Ishikawa (cell line): ENCODE results near the gene ACTR3C.

Experiments used
- CEBPB ChIP-seq: IDR thresholded peaks from 2 replicates; pipeline ENCODE4 v1.6.1; 2012
- CREB1 ChIP-seq: IDR thresholded peaks from 2 replicates; pipeline ENCODE4 v1.6.1; 2012; ENCODE audit warnings: low read depth
- EGR1 ChIP-seq: IDR thresholded peaks from 2 replicates; pipeline ENCODE4 v1.6.1; 2012
- EP300 ChIP-seq: IDR thresholded peaks from 2 replicates; pipeline ENCODE4 v1.6.1; 2012; ENCODE audit warnings: borderline replicate concordance
- FOXM1 ChIP-seq: IDR thresholded peaks from 2 replicates; pipeline ENCODE4 v1.6.1; 2012; ENCODE audit warnings: low read depth, borderline replicate concordance
- MAX ChIP-seq: IDR thresholded peaks from 2 replicates; pipeline ENCODE4 v1.6.1; 2012
- NFIC ChIP-seq: IDR thresholded peaks from 2 replicates; pipeline ENCODE4 v1.6.1; 2012
- RAD21 ChIP-seq: IDR thresholded peaks from 2 replicates; pipeline ENCODE4 v1.6.1; 2012; ENCODE audit warnings: low read depth
- REST ChIP-seq: IDR thresholded peaks from 2 replicates; pipeline ENCODE4 v1.6.1; 2012; ENCODE audit warnings: low read depth, mild to moderate bottlenecking
- TAF1 ChIP-seq: IDR thresholded peaks from 2 replicates; pipeline ENCODE4 v1.6.1; 2012; ENCODE audit warnings: low read depth, mild to moderate bottlenecking
- TCF12 ChIP-seq: IDR thresholded peaks from 2 replicates; pipeline ENCODE4 v1.6.1; 2012; ENCODE audit warnings: low read depth
- TEAD4 ChIP-seq: IDR thresholded peaks from 2 replicates; pipeline ENCODE4 v1.6.1; 2012
- USF1 ChIP-seq: IDR thresholded peaks from 2 replicates; pipeline ENCODE4 v1.6.1; 2012
- YY1 ChIP-seq: IDR thresholded peaks from 2 replicates; pipeline ENCODE4 v1.6.1; 2012; ENCODE audit warnings: low read depth
- ZBTB7A ChIP-seq: IDR thresholded peaks from 2 replicates; pipeline ENCODE4 v1.6.1; 2012; ENCODE audit warnings: low read depth

ACTR3C gene

GRCh38 chr7:150365194-150365593, 41.8 kb upstream of the ACTR3C start:
- no peak for TF ChIP-seq REST
- no peak for TF ChIP-seq CREB1
- no peak for TF ChIP-seq FOXM1
- no peak for TF ChIP-seq YY1
- TF ChIP-seq TAF1 = no peak
- TF ChIP-seq NFIC = no peak
- no peak for TF ChIP-seq EP300
- TF ChIP-seq CEBPB = no peak
- no peak for TF ChIP-seq RAD21
- no peak for TF ChIP-seq USF1
- no peak for TF ChIP-seq EGR1
- no peak for TF ChIP-seq MAX
- TF ChIP-seq TCF12 = no peak

- TF ChIP-seq TEAD4 (no peak), CREB1 (no peak), RAD21 (no peak), YY1 (no peak), CEBPB (no peak), MAX (no peak), NFIC (no peak)
Measured at GRCh38 chr7:150363872-150364271, 40.5 kb upstream of the ACTR3C start.

GRCh38 chr7:150363370-150363769, 40.0 kb upstream of the ACTR3C start:
- TF ChIP-seq TAF1 (no peak), FOXM1 (no peak), MAX (no peak), ZBTB7A (no peak), EGR1 (no peak), YY1 (no peak), CREB1 (no peak)

GRCh38 chr7:150361807-150362621, 38.7 kb upstream of the ACTR3C start:
- TF ChIP-seq USF1 (no peak), RAD21 (no peak), YY1 (no peak), TEAD4 (no peak), MAX (no peak), ZBTB7A (no peak), NFIC (no peak), FOXM1 (no peak), EP300 (no peak), TCF12 (no peak), REST (no peak), EGR1 (no peak), CEBPB (no peak), TAF1 (no peak), CREB1 (no peak)

GRCh38 chr7:150361402-150361801, 38.1 kb upstream of the ACTR3C start:
- TF ChIP-seq TCF12 = no peak
- TF ChIP-seq FOXM1 = no peak
- no peak for TF ChIP-seq REST
- TF ChIP-seq MAX = no peak
- no peak for TF ChIP-seq ZBTB7A
- no peak for TF ChIP-seq NFIC
- TF ChIP-seq TEAD4 = no peak
- no peak for TF ChIP-seq CEBPB
- TF ChIP-seq CREB1 = no peak
